M059J (cell line): ENCODE results near the gene CDC42BPG. TPM values are rescaled to one million over a fixed set of nuclear protein-coding genes. Genes with fewer than 3 reads are reported as not detected.
"Not testable (repeated sequence)": the region's sequence is repeated elsewhere in the genome, so short reads cannot be mapped to it uniquely, and the experiment has no call there.

Experiments
- DNase-seq: peaks from one replicate; pipeline ENCODE4 v3.0.0-alpha.2; 2012; ENCODE audit warnings: low read depth
- total RNA-seq: library from RNA; depleted of rRNA; stranded (reverse); fragments of >200 nt; shearing (Covaris generic); gene quantifications from 2 replicates; pipeline ENCODE4 v1.2.3, GENCODE V29; 2014

CDC42BPG gene
- total RNA-seq, 1 experiment from 2014 or later: 0.54 TPM

GRCh38 chr11:64849598-64850356, 5.3 kb upstream of the CDC42BPG start:
- DNase-seq: no peak

- no peak for DNase-seq
Observed at GRCh38 chr11:64848826-64849597, 4.6 kb upstream of the CDC42BPG start.

GRCh38 chr11:64848214-64848825, 3.9 kb upstream of the CDC42BPG start:
- no peak for DNase-seq

GRCh38 chr11:64846998-64847666, 2.7 kb upstream of the CDC42BPG start:
- DNase-seq: peak; percentile 88

- not testable (repeated sequence) for DNase-seq
Observed at GRCh38 chr11:64845776-64846129, 1.3 kb upstream of the CDC42BPG start.

- DNase-seq: no peak
Observed at GRCh38 chr11:64845129-64845775, 799 bp upstream of the CDC42BPG start.

- DNase-seq: no peak
Observed at GRCh38 chr11:64843686-64844329, 645 bp downstream of the CDC42BPG start.

- DNase-seq: peak; percentile 63
Observed at GRCh38 chr11:64842851-64843685, 1.4 kb downstream of the CDC42BPG start.

GRCh38 chr11:64842366-64842759, 2.1 kb downstream of the CDC42BPG start:
- DNase-seq: no peak

GRCh38 chr11:64841592-64842365, 2.7 kb downstream of the CDC42BPG start:
- DNase-seq: no peak

- DNase-seq: no peak
Observed at GRCh38 chr11:64839887-64840782, 4.3 kb downstream of the CDC42BPG start.

GRCh38 chr11:64839335-64839734, 5.1 kb downstream of the CDC42BPG start:
- DNase-seq: no peak

GRCh38 chr11:64838600-64839334, 5.7 kb downstream of the CDC42BPG start:
- no peak for DNase-seq

- DNase-seq: no peak
Observed at GRCh38 chr11:64837887-64838351, 6.5 kb downstream of the CDC42BPG start.

GRCh38 chr11:64836448-64837072, 7.9 kb downstream of the CDC42BPG start:
- DNase-seq: no peak

- no peak for DNase-seq
Observed at GRCh38 chr11:64835616-64836447, 8.6 kb downstream of the CDC42BPG start.
